Measurements from ENCODE around the gene HNRNPA1. TPM values are rescaled to one million over a fixed set of nuclear protein-coding genes. Genes with fewer than 3 reads are reported as not detected.

Gene HNRNPA1
- total and polyA plus RNA-seq, 9 of the 15 experiments (the other 6 are each of a cell fraction or from before 2014, with no cell fraction given), result 1,166 to 2,703 (median 1,815) TPM

DNA sequence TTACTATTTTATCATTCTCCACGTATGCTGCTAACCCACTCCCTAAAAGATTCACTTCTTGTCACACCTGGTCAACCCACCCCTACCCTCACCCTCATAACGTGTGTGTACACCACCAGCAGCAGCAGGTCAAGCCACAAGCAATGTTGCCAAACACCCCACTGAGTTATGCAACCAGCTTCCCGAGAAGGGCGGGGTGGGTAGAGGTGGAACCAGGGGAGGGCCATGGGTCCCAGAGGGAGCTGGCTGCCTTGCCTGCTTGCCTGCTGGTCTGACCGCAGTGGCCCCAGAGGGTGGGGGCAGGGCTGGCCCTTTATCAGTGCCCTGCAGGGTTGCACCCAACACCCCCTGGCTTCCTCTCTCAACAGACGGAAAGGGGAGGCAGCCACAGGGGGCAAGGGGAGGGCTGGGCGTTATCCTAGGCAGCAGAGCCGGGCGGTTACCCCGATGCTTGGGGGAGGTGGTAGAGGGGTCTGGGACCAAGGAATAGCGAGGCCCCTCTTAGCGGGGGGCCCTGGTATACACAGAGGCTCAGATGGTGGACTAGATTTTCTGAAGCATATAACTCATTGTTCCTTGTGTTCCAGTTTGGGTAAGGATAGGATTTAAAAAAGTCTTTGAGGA lies 23.8 kb downstream of the HNRNPA1 start (continued):
- TF ChIP-seq, protein P1, sequence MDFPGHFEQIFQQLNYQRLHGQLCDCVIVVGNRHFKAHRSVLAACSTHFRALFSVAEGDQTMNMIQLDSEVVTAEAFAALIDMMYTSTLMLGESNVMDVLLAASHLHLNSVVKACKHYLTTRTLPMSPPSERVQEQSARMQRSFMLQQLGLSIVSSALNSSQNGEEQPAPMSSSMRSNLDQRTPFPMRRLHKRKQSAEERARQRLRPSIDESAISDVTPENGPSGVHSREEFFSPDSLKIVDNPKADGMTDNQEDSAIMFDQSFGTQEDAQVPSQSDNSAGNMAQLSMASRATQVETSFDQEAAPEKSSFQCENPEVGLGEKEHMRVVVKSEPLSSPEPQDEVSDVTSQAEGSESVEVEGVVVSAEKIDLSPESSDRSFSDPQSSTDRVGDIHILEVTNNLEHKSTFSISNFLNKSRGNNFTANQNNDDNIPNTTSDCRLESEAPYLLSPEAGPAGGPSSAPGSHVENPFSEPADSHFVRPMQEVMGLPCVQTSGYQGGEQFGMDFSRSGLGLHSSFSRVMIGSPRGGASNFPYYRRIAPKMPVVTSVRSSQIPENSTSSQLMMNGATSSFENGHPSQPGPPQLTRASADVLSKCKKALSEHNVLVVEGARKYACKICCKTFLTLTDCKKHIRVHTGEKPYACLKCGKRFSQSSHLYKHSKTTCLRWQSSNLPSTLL (IDR thresholded peaks at IDR 0.05), result no peak
- TF ChIP-seq HINFP (tag; conservative IDR thresholded peaks at IDR 0.05; ENCODE audit: low read depth) (no peak), ETV1 (tag; conservative IDR thresholded peaks at IDR 0.05; ENCODE audit: low read depth) (peak; percentile 94), BHLHE40 (IDR thresholded peaks at IDR 0.05; ENCODE audit: low read length) (peak; percentile 71), TCF15 (CRISPR knock-in tag; IDR thresholded peaks at IDR 0.05) (no peak), ATF1 (CRISPR knock-in tag; IDR thresholded peaks at IDR 0.05) (no peak), ATF1 (tag; IDR thresholded peaks at IDR 0.05) (peak; percentile 75), CCAR2 (IDR thresholded peaks at IDR 0.05; ENCODE audit: low read depth, low read length) (0 out of 2 replicates have a peak, but pooled peaks have one; percentile 51), MEF2A (IDR thresholded peaks at IDR 0.05; ENCODE audit: control insufficient read depth, low read depth, low read length) (peak; percentile 68; the same call in 1 of the 2 replicates), TAL1 (IDR thresholded peaks at IDR 0.05) (peak; percentile 97), CBFA2T3 (IDR thresholded peaks at IDR 0.05) (peak; percentile 100), ZNF212 (CRISPR knock-in tag; IDR thresholded peaks at IDR 0.05) (no peak), SMARCE1 (IDR thresholded peaks at IDR 0.05) (peak; percentile 97), SAFB (IDR thresholded peaks at IDR 0.05; ENCODE audit: borderline replicate concordance, low read depth, low read length) (no peak), ASH1L (IDR thresholded peaks at IDR 0.05; ENCODE audit: borderline replicate concordance, low read depth, partially characterized antibody) (no peak), PYGO2 (tag; IDR thresholded peaks at IDR 0.05) (0 out of 2 replicates have a peak, but pooled peaks have one; percentile 43), TCFL5 (CRISPR knock-in tag; conservative IDR thresholded peaks at IDR 0.05) (0 out of 2 replicates have a peak, but pooled peaks have one; percentile 47)
- TF ChIP-seq, protein P2, sequence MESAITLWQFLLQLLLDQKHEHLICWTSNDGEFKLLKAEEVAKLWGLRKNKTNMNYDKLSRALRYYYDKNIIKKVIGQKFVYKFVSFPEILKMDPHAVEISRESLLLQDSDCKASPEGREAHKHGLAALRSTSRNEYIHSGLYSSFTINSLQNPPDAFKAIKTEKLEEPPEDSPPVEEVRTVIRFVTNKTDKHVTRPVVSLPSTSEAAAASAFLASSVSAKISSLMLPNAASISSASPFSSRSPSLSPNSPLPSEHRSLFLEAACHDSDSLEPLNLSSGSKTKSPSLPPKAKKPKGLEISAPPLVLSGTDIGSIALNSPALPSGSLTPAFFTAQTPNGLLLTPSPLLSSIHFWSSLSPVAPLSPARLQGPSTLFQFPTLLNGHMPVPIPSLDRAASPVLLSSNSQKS (CRISPR knock-in tag; IDR thresholded peaks at IDR 0.05), result no peak
- TF ChIP-seq, protein P3, sequence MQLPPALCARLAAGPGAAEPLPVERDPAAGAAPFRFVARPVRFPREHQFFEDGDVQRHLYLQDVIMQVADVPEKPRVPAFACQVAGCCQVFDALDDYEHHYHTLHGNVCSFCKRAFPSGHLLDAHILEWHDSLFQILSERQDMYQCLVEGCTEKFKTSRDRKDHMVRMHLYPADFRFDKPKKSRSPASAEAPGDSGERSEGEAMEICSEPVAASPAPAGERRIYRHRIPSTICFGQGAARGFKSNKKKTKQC (CRISPR knock-in tag; IDR thresholded peaks at IDR 0.05), result peak; percentile 78

Data from K562 (cell line).